Measurements from ENCODE around the gene TFG. TPM values are rescaled to one million over a fixed set of nuclear protein-coding genes. Genes with fewer than 3 reads are reported as not detected.

Gene TFG
- total RNA-seq, 1 donor from 2014 or later: 79.3 TPM

DNA sequence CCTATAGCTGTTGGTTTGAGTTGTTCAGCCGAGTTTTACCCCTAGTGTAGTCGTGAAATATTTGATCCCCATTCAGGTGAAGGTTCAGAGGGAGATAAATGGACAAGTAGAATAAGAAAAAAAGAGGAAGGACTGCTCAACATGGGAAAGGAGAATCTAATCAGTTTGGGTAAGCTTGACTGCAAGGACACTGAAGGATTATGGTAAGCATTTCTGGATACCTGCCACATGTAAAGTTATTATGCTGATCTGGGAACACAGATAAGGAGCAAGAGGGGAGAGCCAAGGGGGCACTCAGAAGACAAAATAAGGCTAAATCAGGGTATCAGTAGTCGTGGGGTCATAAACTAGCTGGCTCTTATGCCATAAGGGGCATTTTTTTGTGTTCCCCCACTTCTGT, 49.9 kb downstream of the TFG start:
- DNase-seq: no peak

DNA sequence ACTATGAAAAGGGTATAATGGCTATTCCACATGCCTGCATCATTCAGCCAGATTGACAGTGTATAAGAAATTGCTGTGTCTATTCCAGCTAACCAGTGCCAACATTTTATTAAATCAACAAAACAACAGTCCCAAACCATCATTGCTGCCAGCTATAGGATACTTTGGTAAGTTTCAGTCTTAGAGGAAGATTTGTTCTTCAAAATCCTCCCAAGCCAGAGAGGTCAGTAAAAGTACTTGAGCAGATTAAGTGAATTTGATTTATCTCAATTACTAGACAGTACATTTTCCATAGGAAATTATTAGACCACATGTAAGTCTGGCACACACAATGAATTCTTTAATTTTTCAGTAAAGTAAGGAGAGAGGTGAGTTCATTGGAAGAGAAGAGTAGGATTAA, 50.7 kb downstream of the TFG start:
- DNase-seq: no peak

DNA sequence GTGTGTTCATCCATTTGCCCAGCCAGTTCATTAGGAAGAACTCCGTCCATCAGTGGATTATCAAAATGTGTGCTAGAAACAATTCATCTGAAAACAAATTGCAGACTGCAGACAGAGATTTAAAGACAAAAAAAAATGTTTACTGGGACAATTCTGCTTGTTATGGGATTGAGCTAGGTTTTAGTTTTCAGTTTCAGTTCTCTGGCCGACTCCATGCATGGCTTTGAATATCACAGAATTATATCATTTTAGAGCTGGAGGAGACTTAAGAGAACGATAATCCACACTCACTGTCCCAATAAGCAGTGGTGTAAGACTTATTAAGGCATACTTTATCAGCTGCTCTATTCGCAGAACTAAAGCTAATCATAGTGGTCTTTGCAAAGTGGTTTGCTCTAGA, 51.1 kb downstream of the TFG start:
- no peak for DNase-seq

DNA sequence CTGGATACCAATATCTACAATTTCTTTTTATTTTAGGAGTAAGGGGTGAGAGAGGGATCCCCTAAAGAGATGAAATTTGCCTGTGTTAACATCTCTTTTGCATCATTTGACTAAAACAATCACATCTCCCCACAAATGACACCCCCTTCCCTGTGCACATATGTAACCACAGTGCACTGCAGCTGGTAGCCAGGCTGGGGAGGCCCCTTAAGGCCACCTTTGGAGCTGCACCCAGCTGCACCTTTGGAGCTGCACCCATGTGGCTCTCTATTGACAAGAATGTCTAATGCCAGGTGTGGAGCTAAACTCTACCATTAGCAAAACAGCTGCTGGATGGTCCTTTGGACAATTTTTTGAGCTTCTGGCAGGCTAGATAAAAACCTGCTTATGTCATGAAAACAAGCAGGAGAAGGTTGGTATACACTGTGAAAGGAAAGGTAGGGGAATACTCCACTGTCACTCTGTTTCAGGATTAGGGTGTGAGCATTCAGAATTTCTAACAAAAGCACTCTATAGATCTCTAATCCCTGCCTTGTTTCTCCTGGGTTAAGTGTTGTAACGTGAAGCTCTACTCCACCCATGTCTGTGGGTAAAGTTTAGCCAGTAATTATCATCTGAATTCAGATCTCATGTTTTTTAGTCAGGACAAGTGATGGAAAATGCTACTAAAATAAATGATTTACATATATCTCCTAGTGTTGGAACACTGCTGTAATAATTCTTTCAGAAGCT, 52.1 kb downstream of the TFG start:
- peak; percentile 9 for DNase-seq

DNA sequence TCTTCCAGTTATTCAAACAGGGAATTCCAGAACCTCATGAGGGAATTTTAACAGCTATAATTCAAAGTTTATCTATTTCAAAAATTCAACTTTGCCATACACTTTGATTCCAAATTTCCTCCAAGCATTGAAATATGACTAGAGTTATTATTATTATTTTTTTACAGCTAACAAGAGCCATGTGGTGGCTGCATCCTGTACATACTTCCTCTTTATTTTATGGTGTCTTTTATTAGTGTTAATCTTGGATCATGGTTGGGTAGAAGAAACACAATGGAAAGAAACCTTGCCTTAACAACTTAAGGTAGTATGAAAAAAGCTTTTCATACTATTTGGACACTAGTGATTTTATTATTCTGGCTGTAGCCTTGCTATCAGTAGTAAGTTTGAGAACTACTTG, 52.7 kb downstream of the TFG start:
- DNase-seq: peak; percentile 64

DNA sequence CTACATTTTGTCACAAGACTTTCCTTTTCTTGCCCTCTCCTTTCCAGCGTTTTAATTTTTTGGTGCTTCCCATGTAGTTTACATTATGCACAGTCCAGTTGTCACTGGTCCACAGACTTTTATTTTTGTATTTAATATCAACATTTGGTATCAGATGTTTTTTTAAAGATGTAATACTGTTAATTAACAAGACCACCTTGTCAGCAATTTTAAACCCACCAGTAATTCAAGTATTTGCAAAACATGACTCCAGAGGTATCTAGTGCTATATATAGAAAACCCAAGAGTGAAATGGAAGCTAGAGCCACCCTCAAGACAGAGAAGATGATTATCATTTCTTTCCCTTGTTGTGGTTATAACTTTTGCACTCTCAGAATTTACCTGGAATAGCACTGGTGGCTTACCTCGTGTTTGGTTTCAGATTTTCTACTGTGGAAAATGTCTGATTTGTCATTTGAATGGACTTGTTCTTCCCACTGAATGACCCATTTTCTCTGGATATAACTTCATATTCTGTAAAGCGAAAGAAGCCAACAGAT, 56.2 kb downstream of the TFG start:
- no peak for DNase-seq

DNA sequence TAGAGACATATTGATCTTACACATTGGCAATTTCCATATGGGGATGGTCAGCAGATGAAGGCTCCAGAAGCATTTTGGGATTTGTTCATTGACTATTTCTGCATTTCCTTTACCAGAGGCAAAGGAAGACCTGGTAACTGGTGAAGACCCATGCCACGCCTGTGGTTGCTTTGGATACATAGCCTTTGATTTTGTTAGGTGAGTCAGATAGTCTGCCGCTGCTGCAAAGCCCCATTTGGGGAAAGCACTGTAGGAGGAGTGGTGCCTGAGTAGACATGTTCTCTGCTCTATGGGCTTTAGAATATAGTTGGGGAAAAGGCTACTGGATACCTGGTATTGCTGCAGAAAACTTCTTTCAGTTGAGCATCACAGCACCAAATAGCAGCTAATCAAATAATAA, 56.8 kb downstream of the TFG start:
- no peak for DNase-seq

DNA sequence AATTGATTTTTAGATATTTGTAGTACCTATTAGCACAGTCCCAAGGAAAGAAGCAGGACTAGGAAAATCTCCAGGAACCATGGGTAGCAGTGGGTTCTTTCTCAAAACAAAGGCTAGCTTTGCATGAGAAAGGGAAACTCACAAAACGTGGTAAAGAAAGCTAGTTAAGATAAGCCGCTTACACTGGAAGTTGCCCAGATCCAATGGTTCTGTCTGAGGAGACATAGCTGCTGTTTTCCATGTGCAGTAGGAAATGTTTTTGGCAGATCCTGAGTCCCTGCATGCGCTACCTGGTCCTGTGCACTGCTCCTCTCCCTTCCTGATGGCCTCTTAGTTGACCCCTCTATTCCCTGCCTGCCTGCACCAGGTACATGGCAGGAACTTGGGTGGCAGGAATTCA, 60.4 kb downstream of the TFG start:
- DNase-seq: no peak

DNA sequence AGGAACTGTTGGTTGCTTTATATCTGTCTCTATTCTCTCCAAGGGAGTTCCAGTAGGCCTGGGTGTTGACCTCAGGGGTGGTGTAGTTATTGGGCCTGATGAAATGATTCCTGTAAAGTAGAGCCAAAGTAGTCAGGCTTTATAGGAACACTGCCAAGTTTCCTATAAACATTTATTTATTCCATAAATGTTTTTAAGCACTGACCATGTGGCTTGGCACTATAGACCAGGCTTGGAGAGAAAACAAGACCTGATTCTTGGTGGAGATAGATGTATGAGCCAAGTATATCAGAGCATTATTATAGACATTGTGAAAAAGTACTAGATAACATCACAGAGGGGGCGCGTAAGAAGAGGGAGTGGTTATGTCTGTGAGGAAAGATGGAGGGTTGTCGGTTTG, 65.9 kb downstream of the TFG start:
- DNase-seq: no peak

DNA sequence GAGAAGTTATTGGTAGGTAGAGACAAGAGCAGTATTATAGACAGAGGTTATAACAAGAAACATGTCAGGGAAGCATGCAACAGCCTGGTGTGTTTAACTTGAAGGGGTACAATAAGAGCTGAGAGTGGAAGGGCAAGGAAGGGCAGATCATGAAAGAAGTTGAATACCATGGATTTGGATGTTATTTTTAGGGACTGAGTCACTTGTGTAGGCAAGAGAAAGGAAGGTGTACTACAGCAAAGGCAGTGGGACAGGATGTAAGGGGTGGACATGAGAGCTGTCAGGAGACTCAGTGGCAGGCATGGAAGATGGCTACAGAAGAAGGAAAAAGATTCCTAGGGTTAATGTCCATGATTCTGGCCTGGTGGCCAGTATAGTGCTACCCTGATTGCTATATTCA, 66.4 kb downstream of the TFG start:
- DNase-seq: no peak

DNA sequence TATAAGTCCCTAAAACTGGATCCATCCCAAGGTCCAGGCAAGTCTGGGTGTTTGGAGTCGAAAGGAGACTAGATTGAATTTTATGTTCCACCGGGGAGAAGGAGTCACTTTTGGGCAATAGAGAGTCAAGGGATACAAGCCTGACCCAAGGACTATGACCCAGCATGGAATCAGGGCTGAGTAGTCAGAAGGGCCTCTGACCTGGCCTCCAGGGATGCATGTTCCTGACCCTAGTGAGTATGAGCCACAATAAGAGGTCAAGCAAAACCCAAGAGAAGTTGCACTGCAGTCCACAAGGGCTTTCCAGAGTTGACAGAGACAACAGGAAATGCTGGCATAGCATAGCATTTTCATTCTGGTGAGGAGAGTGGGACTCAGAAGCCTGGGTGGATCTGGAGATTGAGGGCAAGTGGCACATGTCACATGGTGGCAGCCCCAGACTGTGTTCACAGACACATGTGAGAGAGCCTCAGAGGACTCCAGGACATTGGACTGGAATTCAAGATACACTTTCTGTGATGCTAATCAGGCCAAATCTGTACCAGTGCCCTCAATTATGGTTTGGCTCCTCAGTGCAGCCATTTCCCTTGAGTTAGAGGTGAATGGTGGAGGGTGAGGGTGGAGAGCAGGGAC, 66.9 kb downstream of the TFG start:
- no peak for DNase-seq

DNA sequence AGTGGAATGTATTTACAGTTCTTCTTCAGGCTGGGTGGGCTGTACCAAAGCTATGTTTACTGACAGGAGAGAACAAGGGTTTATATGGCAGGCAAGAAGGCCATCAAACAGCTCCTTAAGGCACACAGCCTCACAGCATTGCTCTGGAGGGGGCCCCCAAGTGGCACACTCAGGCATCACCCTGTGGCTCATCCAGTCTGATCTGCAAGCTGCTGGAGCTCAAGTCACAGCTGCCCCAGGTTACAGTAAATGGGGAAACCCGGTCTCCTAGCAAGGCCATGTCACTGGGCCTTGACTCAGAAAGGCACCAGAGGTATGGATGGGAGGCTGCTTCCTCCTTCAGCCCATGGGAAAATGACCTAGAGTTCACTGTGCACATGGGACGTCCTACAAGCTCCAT, 67.5 kb downstream of the TFG start:
- no peak for DNase-seq

DNA sequence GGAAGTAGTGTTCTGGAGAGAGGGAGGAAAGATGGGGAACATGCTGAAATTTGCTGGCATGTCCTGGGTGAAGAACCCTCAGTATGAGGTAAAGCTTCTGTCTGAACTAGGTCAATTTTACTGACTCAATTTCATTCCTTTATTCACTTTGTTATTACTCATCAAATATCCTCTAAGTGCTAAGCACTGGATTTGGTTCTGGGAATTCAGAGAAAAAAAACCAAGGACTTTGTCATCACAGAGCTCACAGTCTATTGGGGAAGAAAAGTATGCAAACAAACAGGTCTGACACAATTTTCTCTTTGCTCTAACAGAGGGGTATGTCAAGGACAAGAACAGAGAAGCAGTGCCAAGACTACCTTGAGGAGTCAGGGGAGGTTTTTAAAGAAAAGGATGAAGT, 68.0 kb downstream of the TFG start:
- DNase-seq: no peak

DNA sequence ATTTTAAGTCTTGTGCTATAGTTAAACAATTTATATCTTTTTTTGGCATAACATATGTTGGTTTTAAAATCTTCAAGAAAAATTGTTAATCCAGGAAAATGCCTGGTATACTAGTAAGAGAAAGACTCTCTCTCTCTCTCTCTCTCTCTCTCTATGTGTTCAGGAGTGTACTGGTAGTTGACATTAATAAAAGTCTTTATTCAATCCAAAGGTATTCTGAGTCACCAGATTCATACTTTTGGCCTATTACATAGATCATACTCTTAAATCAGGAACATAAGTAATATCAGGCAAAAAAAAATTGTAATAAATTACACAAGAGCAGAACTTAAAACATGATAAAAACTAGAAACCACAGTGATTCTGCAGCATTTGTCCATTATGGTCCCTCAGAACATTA, 70.2 kb downstream of the TFG start:
- DNase-seq: no peak

DNA sequence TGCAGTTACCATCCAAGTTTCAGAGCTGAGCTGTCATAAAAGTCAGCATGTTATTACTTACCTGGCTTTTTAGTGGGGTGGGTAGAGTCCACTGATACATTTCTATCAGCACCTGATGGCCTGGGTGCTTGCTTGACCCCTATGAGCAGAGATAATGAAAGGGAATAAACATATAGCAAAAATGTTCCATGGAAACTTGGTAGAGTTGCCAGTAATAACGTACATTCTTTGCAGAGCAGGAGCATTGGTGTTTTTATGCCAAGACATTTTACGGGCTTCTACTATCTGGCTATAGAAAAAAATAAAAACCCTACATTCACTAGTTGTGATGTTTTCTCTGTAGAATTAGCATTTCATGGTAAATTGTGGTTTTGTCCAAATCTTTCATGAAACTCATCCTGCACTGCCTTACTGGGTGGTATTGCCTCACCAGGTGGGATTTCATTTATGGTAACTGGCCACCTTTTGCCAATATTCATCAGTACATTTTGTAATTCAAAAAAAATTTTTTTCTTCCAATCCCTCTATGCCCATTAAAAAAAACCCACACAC, 70.9 kb downstream of the TFG start:
- no peak for DNase-seq

DNA sequence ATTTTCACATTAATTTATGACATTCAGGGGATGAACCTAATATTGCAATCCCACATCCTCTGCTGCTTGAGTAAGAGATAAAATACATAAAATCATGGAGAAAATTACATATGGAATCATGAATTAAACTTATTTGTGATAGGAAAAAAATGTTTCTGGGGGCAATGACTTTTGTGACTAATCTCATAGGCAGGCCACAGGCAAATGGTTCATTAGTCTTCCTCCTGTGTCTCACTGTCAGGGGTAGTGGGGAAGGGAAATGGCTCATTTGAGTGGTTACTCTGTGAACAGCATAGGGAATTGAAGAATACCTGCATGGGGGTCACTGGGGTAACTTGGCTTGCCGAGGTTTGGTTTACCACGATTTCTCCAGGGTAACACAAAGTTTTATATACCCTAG, 72.0 kb downstream of the TFG start:
- no peak for DNase-seq

DNA sequence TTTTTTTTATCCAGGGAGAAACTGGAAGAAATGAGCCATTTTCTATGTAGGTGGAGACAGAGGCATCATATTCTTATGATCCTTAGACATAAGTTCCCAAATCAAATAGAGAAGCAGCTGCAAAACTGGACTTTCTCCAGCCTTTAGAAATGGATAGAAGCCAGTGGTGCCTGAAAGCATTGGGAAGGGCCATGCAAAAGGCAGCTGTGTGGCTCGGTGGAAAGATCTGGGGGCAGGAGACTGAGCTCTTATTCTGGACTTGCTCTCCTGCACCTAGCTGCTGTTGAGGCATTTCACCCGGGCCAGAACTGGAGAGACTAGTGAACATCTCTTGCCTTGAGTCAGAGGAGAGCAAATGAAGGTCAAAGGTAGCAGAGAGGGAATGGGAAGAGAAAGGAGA, 73.1 kb downstream of the TFG start:
- no peak for DNase-seq

DNA sequence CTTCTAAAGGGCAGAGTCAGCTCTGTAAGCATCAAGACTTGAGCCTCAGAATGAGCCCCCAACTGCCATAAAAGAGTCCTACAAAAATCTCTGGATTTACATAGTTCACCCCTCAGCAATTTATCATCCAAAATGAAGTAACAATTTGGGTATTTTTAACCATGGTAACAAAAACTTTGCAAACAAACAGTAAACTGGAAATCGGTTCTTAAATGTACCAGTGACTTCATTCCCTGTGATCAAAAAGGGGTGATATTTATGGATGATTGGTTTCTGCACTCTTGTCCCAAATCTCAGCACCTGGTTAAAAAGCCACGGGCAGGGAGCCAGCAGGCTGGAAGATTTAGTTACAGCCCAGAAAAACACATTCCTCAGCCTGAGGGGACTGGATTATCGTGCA, 73.6 kb downstream of the TFG start:
- DNase-seq: no peak

DNA sequence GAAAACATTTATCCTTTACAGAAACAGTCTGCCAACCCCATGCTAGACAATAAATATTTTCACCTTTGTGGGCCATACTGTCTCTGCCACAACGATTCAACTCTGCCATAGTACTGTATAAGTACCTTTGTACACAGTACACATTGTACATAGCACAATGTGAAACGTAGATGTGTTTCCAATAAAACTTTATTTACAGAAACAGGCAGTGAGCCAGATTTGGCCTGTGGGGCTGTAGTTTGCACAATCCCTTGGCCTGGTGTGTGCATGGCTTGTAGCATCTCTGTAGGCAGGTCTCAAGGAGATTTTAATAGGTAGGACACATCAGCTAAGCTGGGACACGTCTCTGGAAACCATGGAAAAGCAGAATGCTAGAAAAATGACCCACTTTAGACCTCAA, 74.3 kb downstream of the TFG start:
- DNase-seq: no peak

DNA sequence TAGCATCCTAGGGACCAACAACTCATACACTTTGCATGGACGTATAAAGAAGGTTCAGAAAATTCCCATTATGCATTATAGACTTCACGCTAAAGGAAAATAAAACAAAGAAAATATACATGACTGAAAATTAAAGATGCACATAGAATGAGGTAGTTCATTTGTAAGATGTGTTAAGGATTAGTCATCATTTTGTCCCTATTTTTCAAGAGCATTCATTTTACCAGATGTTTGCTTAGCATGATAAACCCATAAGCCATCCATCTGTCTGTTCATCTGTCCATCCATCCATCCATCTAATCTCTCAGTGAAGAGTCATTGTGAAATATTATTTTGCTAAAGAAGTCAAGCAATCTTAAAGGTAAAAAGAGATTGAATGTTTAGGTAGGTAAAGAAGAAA, 80.3 kb downstream of the TFG start:
- no peak for DNase-seq

DNA sequence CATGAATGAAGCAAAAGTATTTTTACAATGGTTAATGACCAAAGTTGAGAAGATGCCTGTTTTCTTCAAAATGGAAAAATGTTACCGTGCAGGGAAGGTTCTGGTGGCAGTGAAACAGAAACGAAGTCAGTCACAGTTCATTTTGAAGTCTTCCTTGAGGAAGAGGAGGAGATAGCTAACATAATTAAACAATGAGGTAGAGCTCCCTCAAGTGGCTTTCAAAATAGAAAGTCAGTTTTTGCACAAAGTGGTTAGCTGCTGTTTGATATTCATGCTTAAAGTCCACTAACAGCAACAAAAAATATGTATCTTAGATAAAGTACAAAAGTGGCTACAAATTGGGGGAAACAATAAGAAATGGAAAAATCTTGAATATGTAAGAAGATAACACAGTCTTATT, 87.3 kb downstream of the TFG start:
- DNase-seq: peak; percentile 54

DNA sequence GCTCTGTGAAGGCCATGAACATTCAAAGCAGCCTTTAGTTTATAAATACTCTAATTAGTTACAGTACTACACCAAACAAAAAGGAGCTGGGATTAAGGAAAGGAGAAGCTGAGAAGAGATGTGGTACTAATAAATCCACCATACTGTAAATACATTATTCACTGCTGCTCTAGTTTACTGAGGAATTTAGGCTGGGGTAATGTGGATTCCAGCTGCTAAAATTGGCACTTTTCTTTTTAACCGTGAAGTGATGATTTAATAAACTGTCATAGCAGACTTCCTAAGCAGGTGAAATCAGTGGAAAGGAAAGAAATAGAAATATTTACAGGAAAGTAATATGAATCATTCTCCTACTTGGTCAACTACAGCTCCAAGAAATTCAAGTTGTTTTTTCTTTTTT, 88.7 kb downstream of the TFG start:
- peak; percentile 24 for DNase-seq
